Measurements from ENCODE around the gene JAZF1. TPM values are rescaled to one million over a fixed set of nuclear protein-coding genes. Genes with fewer than 3 reads are reported as not detected.

Gene JAZF1
- total and polyA plus RNA-seq, 2 experiments from 2014 or later, result 13.8 to 19.6 TPM

GRCh38 chr7:27835376-27835775, 345.2 kb downstream of the JAZF1 start:
- in situ Hi-C loops (cut with MboI), result no loop called here
- no peaks in the 10 kb centered on the region for H3K9me3 ChIP-seq (ENCODE audit: low read depth)

GRCh38 chr7:27834179-27834921, 346.2 kb downstream of the JAZF1 start:
- Histone ChIP-seq H3K9ac (no peak overlapping the region), H3F3A (ENCODE audit: insufficient read depth) (peaks cover 5% of the 10 kb centered on the region; the same call in 1 of the 2 replicates), H3K9me3 (ENCODE audit: low read depth) (no peaks in the 10 kb centered on the region), H3K9me2 (ENCODE audit: insufficient read depth) (no peaks in the 10 kb centered on the region), H3K4me3 (no peak overlapping the region), H4K20me1 (ENCODE audit: insufficient read depth) (no peaks in the 10 kb centered on the region), H3K79me2 (ENCODE audit: insufficient read depth) (no peaks in the 10 kb centered on the region), H3K4me2 (ENCODE audit: unreplicated experiment) (no peak overlapping the region), H2AFZ (no peak overlapping the region), H3K27me3 (replicated peaks; ENCODE audit: insufficient read depth) (no peaks in the 10 kb centered on the region), H3K27ac (no peak overlapping the region), H3K4me1 (ENCODE audit: insufficient read depth) (no peaks in the 10 kb centered on the region), H3K36me3 (ENCODE audit: low read depth) (peaks cover 15% of the 10 kb centered on the region; the same call in 1 of the 2 replicates)
- WGBS, 2 experiments (ENCODE audit: low coverage in 1 of 2, low lambda C conversion rate in 2 of 2, missing lambda C conversion rate in 2 of 2), result 63 to 67% methylated on average over 7 of the region's 7 CpGs
- in situ Hi-C loops (cut with MboI), result no loop called here
- no peak for DNase-seq
- TF ChIP-seq EZH2phosphoT487 (IDR thresholded peaks at IDR 0.05; ENCODE audit: insufficient read depth, low read depth) (no peak), EZH2 (IDR thresholded peaks at IDR 0.05; ENCODE audit: insufficient read depth, poor library complexity, severe bottlenecking) (no peak)

More at GRCh38 chr7:27835376-27835775, 345.2 kb downstream of the JAZF1 start:
- Histone ChIP-seq H3K79me2 (ENCODE audit: insufficient read depth) (no peaks in the 10 kb centered on the region), H3K9ac (no peak overlapping the region), H3K4me2 (ENCODE audit: unreplicated experiment) (no peak overlapping the region), H3K4me1 (ENCODE audit: insufficient read depth) (no peaks in the 10 kb centered on the region), H3K4me3 (no peak overlapping the region), H3K36me3 (ENCODE audit: low read depth) (peaks cover 14% of the 10 kb centered on the region; the same call in 1 of the 2 replicates), H4K20me1 (ENCODE audit: insufficient read depth) (no peaks in the 10 kb centered on the region), H3K27me3 (replicated peaks; ENCODE audit: insufficient read depth) (no peaks in the 10 kb centered on the region), H3F3A (ENCODE audit: insufficient read depth) (peaks cover 5% of the 10 kb centered on the region; the same call in 1 of the 2 replicates), H2AFZ (no peak overlapping the region), H3K27ac (no peak overlapping the region), H3K9me2 (ENCODE audit: insufficient read depth) (no peaks in the 10 kb centered on the region)
- 95 to 96% methylated on average over 7 of the region's 7 CpGs for WGBS, 2 experiments (ENCODE audit: low coverage in 1 of 2, low lambda C conversion rate in 2 of 2, missing lambda C conversion rate in 2 of 2)
- no peak for DNase-seq
- TF ChIP-seq EZH2 (IDR thresholded peaks at IDR 0.05; ENCODE audit: insufficient read depth, poor library complexity, severe bottlenecking) (no peak), EZH2phosphoT487 (IDR thresholded peaks at IDR 0.05; ENCODE audit: insufficient read depth, low read depth) (no peak)

GRCh38 chr7:27826357-27826756, 354.2 kb downstream of the JAZF1 start:
- Histone ChIP-seq H3K4me1 (ENCODE audit: insufficient read depth) (no peaks in the 10 kb centered on the region), H3F3A (ENCODE audit: insufficient read depth) (no peaks in the 10 kb centered on the region), H3K36me3 (ENCODE audit: low read depth) (peaks cover 32% of the 10 kb centered on the region), H4K20me1 (ENCODE audit: insufficient read depth) (no peaks in the 10 kb centered on the region), H3K9ac (no peak overlapping the region), H2AFZ (no peak overlapping the region), H3K4me2 (ENCODE audit: unreplicated experiment) (no peak overlapping the region), H3K9me2 (ENCODE audit: insufficient read depth) (no peaks in the 10 kb centered on the region), H3K27ac (no peak overlapping the region), H3K9me3 (ENCODE audit: low read depth) (no peaks in the 10 kb centered on the region), H3K27me3 (replicated peaks; ENCODE audit: insufficient read depth) (no peaks in the 10 kb centered on the region), H3K79me2 (ENCODE audit: insufficient read depth) (no peaks in the 10 kb centered on the region), H3K4me3 (no peak overlapping the region)
- no peak for TF ChIP-seq EZH2phosphoT487 (IDR thresholded peaks at IDR 0.05; ENCODE audit: insufficient read depth, low read depth)
- no peak for TF ChIP-seq EZH2 (IDR thresholded peaks at IDR 0.05; ENCODE audit: insufficient read depth, poor library complexity, severe bottlenecking)
- DNase-seq, result no peak
- WGBS, 2 experiments (ENCODE audit: low coverage in 1 of 2, low lambda C conversion rate in 2 of 2, missing lambda C conversion rate in 2 of 2), result 98 to 99% methylated on average over 5 of the region's 5 CpGs
- in situ Hi-C loops (cut with MboI), result no loop called here

DNA sequence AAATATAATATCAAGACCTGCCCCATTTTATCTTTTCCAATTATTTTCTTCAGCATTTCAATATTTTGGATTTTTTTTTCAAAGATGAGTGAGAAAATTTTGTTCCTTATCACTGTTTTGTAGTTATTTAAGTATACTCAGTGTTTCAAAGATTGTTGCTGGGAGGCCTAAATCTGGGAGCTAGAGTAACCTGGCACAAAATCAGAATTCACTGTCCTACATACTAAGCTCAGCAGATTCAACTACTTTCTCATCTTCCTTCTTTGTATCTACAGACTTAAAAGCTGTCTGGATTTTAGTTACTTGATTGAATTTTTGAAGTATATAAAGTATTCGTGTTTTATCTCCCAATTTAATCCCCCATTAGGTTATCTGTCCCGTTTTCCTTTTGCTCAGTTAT, 354.7 kb downstream of the JAZF1 start:
- Histone ChIP-seq H3K27ac (no peak overlapping the region), H3K36me3 (ENCODE audit: low read depth) (peaks cover 28% of the 10 kb centered on the region), H3K27me3 (replicated peaks; ENCODE audit: insufficient read depth) (no peaks in the 10 kb centered on the region), H3K4me3 (no peak overlapping the region), H3K4me2 (ENCODE audit: unreplicated experiment) (no peak overlapping the region), H2AFZ (no peak overlapping the region), H3K9ac (no peak overlapping the region), H3K9me2 (ENCODE audit: insufficient read depth) (no peaks in the 10 kb centered on the region), H3K79me2 (ENCODE audit: insufficient read depth) (no peaks in the 10 kb centered on the region), H3F3A (ENCODE audit: insufficient read depth) (no peaks in the 10 kb centered on the region), H4K20me1 (ENCODE audit: insufficient read depth) (no peaks in the 10 kb centered on the region), H3K4me1 (ENCODE audit: insufficient read depth) (no peaks in the 10 kb centered on the region), H3K9me3 (ENCODE audit: low read depth) (no peaks in the 10 kb centered on the region)
- no peak for TF ChIP-seq EZH2phosphoT487 (IDR thresholded peaks at IDR 0.05; ENCODE audit: insufficient read depth, low read depth)
- DNase-seq, result no peak
- in situ Hi-C loops (cut with MboI), result no loop called here
- WGBS, 2 experiments (ENCODE audit: low coverage in 1 of 2, low lambda C conversion rate in 2 of 2, missing lambda C conversion rate in 2 of 2), result 65 to 79% methylated on average over 2 of the region's 2 CpGs

Measured in GM23248 (cell line).